ENCODE data around the gene CHD9.

DNA sequence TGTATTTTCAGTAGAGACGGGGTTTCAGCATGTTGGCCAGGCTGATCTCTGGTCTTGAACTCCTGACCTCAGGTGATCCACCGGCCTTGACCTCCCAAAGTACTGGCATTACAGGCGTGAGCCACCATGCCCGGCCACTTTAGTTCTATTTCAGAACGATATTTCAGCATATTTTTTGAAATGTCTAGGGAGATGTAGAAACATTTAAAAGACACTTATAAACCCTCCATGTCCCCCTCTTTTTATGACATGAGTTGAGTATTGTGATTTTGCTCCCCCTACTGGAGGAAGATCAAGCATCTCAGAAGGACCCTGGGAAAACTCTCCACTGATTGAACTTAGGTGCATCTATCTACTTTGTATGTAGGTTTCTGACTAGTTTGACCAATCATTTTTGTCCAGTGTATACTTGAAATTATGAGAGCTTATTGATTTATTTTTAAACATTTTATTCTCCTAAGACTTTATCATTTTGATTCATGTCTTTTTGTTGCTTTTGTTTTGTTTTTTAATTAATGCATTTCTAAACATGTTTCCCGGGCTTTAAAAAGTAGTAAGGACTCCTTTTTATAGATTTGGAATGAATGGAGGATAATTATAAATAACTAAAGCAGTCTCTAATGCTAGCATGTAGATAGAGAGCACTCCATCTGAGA lies 105.1 kb downstream of the CHD9 start:
- TF ChIP-seq, protein P1, sequence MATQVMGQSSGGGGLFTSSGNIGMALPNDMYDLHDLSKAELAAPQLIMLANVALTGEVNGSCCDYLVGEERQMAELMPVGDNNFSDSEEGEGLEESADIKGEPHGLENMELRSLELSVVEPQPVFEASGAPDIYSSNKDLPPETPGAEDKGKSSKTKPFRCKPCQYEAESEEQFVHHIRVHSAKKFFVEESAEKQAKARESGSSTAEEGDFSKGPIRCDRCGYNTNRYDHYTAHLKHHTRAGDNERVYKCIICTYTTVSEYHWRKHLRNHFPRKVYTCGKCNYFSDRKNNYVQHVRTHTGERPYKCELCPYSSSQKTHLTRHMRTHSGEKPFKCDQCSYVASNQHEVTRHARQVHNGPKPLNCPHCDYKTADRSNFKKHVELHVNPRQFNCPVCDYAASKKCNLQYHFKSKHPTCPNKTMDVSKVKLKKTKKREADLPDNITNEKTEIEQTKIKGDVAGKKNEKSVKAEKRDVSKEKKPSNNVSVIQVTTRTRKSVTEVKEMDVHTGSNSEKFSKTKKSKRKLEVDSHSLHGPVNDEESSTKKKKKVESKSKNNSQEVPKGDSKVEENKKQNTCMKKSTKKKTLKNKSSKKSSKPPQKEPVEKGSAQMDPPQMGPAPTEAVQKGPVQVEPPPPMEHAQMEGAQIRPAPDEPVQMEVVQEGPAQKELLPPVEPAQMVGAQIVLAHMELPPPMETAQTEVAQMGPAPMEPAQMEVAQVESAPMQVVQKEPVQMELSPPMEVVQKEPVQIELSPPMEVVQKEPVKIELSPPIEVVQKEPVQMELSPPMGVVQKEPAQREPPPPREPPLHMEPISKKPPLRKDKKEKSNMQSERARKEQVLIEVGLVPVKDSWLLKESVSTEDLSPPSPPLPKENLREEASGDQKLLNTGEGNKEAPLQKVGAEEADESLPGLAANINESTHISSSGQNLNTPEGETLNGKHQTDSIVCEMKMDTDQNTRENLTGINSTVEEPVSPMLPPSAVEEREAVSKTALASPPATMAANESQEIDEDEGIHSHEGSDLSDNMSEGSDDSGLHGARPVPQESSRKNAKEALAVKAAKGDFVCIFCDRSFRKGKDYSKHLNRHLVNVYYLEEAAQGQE (IDR thresholded peaks at IDR 0.05), result no peak
- TF ChIP-seq CTCF (IDR thresholded peaks at IDR 0.05; ENCODE audit: low read depth, low read length, missing input control) (peak; percentile 55), GABPA (IDR thresholded peaks at IDR 0.05 in 1 of 2, conservative IDR thresholded peaks at IDR 0.05 in 1 of 2) (no peak), ZBTB33 (IDR thresholded peaks at IDR 0.05) (no peak)

Measured in liver (tissue), 3 donors.